SKM-1 (cell line): Measurements from ENCODE around the gene UTP20.
"Not testable (repeated sequence)": the region's sequence is repeated elsewhere in the genome, so short reads cannot be mapped to it uniquely, and the experiment has no call there.

Experiments used
- DNase-seq: peaks from one replicate; lab custom pipeline; 2025; ENCODE audit not compliant: unreplicated experiment; lab: John Stamatoyannopoulos, UW

UTP20 gene

DNA sequence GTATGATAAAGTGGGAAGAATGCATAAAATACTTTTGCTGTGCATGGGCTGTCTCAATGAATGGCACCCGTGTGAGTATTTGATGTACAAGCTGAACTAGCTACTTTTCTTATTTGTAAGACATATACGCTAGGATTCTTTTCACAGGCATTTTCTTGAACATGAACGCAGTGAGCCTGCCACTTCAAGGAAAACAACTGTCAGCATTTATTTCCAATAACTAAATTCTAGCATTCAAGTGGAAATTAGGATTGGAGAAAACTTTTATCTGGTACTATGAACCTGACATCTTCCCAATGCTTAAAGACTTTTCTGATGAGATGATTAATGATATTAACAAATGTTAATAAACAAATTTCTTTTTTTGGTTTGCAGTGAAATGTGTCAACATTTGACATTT lies 45.7 kb downstream of the UTP20 start:
- DNase-seq = no peak

- no peak for DNase-seq
Observed at GRCh38 chr12:101327051-101327450, 47.1 kb downstream of the UTP20 start.

DNA sequence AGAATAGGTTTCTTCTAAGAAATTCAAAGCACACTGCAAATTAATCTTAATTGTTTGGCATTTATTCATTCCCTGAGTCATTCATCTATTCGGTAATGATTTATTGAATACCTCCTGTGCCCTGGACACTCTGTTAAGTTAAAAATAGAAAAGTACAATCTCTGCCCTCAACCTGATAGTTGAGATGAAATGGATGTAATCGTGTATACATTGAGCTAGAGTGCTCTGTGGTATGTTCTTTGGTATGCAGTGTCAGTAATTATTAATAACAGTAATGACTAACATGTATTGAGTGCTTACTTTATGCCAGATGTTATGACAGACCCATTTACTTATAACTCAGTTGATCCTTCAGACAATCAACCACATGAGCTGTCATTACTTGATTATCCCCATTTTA lies 47.6 kb downstream of the UTP20 start:
- no peak for DNase-seq

GRCh38 chr12:101328917-101329316 lies 49.0 kb downstream of the UTP20 start:
- no peak for DNase-seq

GRCh38 chr12:101330631-101331030 lies 50.7 kb downstream of the UTP20 start:
- no peak for DNase-seq

DNA sequence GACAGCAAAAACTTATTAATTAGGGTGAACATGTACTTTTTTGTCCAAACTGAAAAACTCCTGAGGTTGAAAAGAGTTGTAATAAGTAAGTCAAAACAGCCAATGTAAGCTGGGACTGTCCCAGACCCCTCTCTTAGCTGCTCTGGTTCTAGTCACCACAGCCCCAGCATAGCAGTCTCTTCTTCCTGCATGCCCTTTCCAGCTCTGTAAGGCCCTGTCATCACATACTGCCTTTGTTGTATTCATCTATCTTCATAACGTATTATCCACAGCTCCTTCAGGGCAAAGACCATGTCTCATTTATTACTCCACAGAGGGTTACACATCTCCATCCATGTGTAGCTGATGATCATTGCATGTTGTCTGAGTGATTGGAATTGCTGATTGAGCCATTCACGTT lies 56.5 kb downstream of the UTP20 start:
- DNase-seq = no peak

- no peak for DNase-seq
Observed at GRCh38 chr12:101338087-101338486, 58.2 kb downstream of the UTP20 start.

DNA sequence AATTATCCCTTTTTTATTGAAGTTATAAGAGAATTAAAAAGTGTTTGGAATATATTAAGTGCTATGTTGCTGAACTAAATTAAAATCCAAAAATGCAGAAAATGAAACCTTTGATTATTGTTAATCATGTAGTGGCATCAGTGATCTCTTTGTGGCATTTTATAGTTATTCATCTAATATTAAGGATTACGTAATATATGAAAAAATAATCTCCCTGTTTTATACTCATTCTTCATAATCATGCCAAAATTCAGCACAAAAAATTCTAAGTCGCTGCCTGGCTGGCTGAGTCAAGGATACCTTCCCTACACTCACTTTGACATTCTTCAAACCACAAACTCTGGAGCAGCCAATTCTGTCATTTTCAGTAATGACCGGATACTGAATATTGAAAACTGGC lies 64.0 kb downstream of the UTP20 start:
- DNase-seq = no peak

DNA sequence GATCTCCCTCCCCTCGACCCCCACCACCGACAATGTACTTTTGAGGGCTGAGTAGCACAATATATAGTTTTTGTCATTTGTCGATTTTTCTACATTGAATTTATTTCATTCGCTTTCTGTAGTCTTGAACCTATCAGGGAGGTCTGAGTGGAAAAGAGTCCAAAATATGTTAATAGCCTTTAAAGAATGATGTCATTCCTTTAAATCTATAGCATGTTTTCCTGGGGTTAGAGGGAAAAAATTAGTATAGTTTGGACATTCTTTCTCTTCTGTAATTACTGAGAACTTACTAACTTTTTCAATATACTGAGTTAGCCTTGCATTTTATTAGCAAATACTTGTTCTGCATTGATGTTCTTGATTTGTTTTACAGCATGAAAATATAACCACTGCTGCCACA lies 71.8 kb downstream of the UTP20 start:
- no peak for DNase-seq

DNA sequence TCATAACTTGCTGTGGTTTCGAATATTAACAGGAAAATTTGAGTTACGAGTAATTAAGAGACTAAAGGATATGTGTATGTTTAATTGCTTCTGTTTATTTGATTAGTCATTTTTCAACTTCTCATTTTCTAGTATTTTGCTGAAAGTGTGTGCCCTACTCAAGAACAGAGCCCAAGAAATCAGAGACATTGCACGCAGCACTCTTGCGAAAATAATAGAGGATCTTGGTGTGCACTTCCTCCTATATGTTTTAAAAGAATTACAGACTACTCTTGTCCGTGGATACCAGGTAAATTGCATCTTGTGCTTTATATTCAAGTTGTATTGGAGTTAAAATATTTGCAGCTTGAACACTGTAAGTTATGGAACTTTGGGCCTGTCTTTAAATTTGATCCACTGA lies 76.9 kb downstream of the UTP20 start:
- no peak for DNase-seq

GRCh38 chr12:101361455-101361854 lies 81.5 kb downstream of the UTP20 start:
- DNase-seq = no peak

- DNase-seq = no peak
Observed at GRCh38 chr12:101368016-101368415, 88.1 kb downstream of the UTP20 start.

DNA sequence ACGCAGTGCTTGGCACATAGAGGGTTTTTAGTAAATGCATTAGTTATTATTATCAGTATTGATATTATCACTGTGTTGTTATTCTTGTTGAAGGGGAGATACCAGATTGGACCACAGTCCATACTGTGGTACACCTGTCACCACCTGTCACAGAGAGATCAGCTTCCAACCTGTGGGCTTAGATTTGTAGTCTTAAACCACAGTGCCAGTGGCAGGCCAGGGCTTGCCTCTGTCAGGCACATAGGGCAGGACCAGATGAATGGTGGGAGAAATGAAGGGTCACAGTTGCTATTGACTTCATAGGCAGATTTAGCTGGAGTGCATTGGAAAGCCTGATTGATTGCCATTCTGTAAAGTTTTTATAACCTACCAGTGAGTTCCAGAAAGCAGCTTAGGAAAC lies 92.5 kb downstream of the UTP20 start:
- DNase-seq = no peak

DNA sequence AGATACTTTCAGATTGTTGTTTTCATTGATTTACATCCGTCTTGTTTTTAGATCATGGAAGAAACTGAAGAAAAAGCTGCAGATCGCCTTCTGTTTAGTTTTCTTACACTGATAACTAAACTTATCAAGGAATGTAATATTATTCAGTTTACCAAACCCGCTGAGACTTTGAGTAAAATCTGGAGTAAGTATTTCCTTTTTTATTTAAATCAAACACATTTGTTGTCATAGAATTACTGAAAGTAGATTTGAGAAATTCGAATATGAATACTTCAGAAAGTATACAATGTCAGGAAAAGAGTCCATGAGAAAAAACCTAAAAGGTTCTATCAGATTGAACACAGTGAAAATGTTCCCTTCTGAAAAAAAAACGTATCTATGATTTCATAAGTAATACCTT lies 95.7 kb downstream of the UTP20 start:
- DNase-seq = no peak

DNA sequence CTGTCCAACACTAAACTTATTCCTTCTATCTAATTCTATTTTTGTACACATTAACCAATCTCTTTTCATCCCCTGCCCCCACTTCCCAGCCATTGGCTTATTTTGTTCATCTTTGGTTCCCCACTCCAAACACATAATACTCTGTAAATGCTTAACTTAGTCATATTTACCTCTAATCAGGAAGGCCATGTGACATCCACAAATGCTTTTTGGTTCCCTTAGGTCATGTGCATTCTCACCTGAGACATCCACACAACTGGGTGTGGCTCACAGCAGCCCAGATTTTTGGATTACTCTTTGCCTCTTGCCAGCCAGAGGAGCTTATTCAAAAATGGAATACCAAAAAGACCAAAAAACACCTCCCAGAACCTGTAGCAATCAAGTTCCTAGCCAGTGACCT lies 99.2 kb downstream of the UTP20 start:
- no peak for DNase-seq

GRCh38 chr12:101391181-101391580 lies 111.3 kb downstream of the UTP20 start:
- not testable (repeated sequence) for DNase-seq

- no peak for DNase-seq
Observed at GRCh38 chr12:101407049-101407435, 127.1 kb downstream of the UTP20 start.

- DNase-seq = peak; percentile 58
Observed at GRCh38 chr12:101407436-101408345, 127.8 kb downstream of the UTP20 start, which contains the start of gene ARL1. ARL1 (minus strand) TSS chr12:101407772; CDS start chr12:101407645, 127 bp downstream.

GRCh38 chr12:101410169-101410568 lies 130.3 kb downstream of the UTP20 start:
- DNase-seq = not testable (repeated sequence)

DNA sequence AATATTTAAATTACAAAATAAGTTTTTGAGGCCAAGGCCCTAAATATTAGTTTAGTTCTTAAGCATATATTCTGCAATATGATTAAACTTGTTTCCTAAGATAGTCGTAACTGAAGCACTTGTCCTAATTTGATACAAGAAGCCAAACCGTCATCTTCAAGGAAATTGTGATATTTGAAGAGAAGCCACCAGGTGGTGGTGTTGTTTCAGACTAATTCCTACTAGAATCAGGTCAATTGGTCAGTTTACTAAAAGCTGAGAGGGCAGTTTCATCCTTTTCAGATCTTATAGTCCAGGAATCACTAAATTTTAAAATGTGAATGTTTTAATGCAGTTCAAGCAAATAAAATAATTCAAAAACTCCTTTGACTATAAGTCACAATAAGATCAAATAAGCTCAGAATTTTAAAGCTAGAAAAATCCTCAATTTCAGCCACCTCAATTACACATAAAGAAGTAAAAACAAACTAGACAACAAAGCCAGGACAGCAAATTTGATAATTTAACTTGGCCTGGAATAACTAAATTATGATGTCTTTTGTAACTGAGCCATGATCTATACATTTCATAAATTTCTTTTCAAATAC lies 134.7 kb downstream of the UTP20 start:
- peak; percentile 19 for DNase-seq

DNA sequence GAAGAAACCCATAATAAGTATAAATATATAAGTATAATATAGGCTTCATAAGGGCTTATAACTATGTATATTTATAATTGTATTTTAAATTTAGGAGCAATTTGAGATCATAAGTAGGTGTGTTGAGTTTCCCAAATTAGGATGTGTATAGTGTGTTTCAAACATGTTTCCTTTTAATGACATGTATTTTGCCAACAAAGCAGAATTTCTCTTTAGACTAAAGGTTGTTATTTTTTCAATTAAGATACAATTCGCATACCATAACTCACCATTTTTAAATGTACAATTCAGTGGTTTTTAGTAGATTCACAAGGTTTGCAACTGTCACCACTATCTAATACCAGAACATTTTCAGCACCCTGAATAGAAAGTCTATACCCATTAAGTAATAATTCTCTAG lies 135.3 kb downstream of the UTP20 start:
- no peak for DNase-seq

DNA sequence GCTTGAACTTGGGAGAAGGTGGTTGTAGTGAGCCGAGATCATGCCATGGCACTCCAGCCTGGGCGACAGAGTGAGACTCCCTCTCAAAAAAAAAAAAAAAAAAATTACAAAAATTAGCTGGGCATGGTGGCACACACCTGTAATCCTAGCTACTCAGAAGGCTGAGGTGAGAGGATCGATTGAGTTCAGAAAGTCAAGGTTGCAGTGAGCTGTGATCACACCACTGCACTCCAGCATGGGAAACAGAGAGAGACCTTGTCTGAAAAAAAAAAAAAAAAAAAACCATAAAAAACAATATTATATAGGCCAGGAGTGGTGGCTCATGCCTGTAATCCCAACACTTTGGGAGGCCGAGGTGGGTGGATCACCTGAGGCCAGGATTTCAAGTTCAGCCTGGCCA lies 142.2 kb downstream of the UTP20 start:
- not testable (repeated sequence) for DNase-seq
